Measurements from ENCODE around the gene CBY2. TPM values are rescaled to one million over a fixed set of nuclear protein-coding genes. Genes with fewer than 3 reads are reported as not detected.

The CBY2 gene
- polyA plus RNA-seq, 1 donor from 2014 or later, result not detected

- H3K9me3 ChIP-seq (ENCODE audit: low read length), result no peaks in the 10 kb centered on the region
- H3K27ac ChIP-seq (ENCODE audit: low read length), result no peak overlapping the region
- no peaks in the 10 kb centered on the region for H3K9me2 ChIP-seq (ENCODE audit: insufficient read depth, low read length)
- H3K4me2 ChIP-seq (ENCODE audit: low read length), result no peak overlapping the region
- H3K79me2 ChIP-seq (replicated peaks; ENCODE audit: insufficient read depth, low read length), result no peaks in the 10 kb centered on the region
- no peak overlapping the region for H3K4me3 ChIP-seq (ENCODE audit: low read length)
- H2AFZ ChIP-seq (ENCODE audit: low read depth, low read length), result no peak overlapping the region
- no peak for TF ChIP-seq EZH2 (IDR thresholded peaks at IDR 0.05; ENCODE audit: borderline replicate concordance, insufficient read depth, low read length, poor library complexity, severe bottlenecking)
- no peak for TF ChIP-seq TAF1 (IDR thresholded peaks at IDR 0.05; ENCODE audit: low read depth)
- no peak for TF ChIP-seq SMC3 (conservative IDR thresholded peaks at IDR 0.05; ENCODE audit: poor library complexity)
- no peaks in the 10 kb centered on the region for H4K20me1 ChIP-seq (ENCODE audit: insufficient read depth)
- no peaks in the 10 kb centered on the region for H3K27me3 ChIP-seq (ENCODE audit: insufficient read depth, low read depth, low read length)
- H3K36me3 ChIP-seq (ENCODE audit: insufficient read depth, low read length), result no peaks in the 10 kb centered on the region
- no peak overlapping the region for H3K9ac ChIP-seq (ENCODE audit: low read length)
- no peaks in the 10 kb centered on the region for H3F3A ChIP-seq (ENCODE audit: insufficient read depth, low read length, poor library complexity, severe bottlenecking)
Observed at GRCh38 chr13:45674908-45675307, 27.2 kb upstream of the CBY2 start.

- H3K4me3 ChIP-seq (ENCODE audit: low read length), result no peak overlapping the region
- no peak for TF ChIP-seq CTCF (IDR thresholded peaks at IDR 0.05; ENCODE audit: poor library complexity, severe bottlenecking)
- TF ChIP-seq POLR2AphosphoS5 (IDR thresholded peaks at IDR 0.05), result no peak
- TF ChIP-seq MXI1 (conservative IDR thresholded peaks at IDR 0.05; ENCODE audit: poor library complexity, severe bottlenecking), result no peak
- TF ChIP-seq TAF1 (IDR thresholded peaks at IDR 0.05; ENCODE audit: low read depth), result no peak
- TF ChIP-seq REST (IDR thresholded peaks at IDR 0.05; ENCODE audit: borderline replicate concordance), result no peak
- no peak for TF ChIP-seq RAD21 (conservative IDR thresholded peaks at IDR 0.05)
- no peak for TF ChIP-seq EP300 (conservative IDR thresholded peaks at IDR 0.05; ENCODE audit: poor library complexity, severe bottlenecking)
- no peak for TF ChIP-seq SMC3 (conservative IDR thresholded peaks at IDR 0.05; ENCODE audit: poor library complexity)
- TF ChIP-seq EZH2 (IDR thresholded peaks at IDR 0.05; ENCODE audit: borderline replicate concordance, insufficient read depth, low read length, poor library complexity, severe bottlenecking), result no peak
- no peaks in the 10 kb centered on the region for H3K79me2 ChIP-seq (replicated peaks; ENCODE audit: insufficient read depth, low read length)
- no peaks in the 10 kb centered on the region for H3K36me3 ChIP-seq (ENCODE audit: insufficient read depth, low read length)
- no peaks in the 10 kb centered on the region for H3K9me2 ChIP-seq (ENCODE audit: insufficient read depth, low read length)
- no peak overlapping the region for H2AFZ ChIP-seq (ENCODE audit: low read depth, low read length)
- no peaks in the 10 kb centered on the region for H3K27me3 ChIP-seq (ENCODE audit: insufficient read depth, low read depth, low read length)
- no peaks in the 10 kb centered on the region for H3F3A ChIP-seq (ENCODE audit: insufficient read depth, low read length, poor library complexity, severe bottlenecking)
- no peaks in the 10 kb centered on the region for H4K20me1 ChIP-seq (ENCODE audit: insufficient read depth)
- no peak overlapping the region for H3K27ac ChIP-seq (ENCODE audit: low read length)
- H3K9me3 ChIP-seq (ENCODE audit: low read length), result no peaks in the 10 kb centered on the region
- no peak overlapping the region for H3K4me2 ChIP-seq (ENCODE audit: low read length)
- no peak overlapping the region for H3K9ac ChIP-seq (ENCODE audit: low read length)
Observed at GRCh38 chr13:45678282-45678681, 23.8 kb upstream of the CBY2 start.

- H4K20me1 ChIP-seq (ENCODE audit: insufficient read depth), result no peaks in the 10 kb centered on the region
- TF ChIP-seq REST (IDR thresholded peaks at IDR 0.05; ENCODE audit: borderline replicate concordance) (no peak), EZH2 (IDR thresholded peaks at IDR 0.05; ENCODE audit: borderline replicate concordance, insufficient read depth, low read length, poor library complexity, severe bottlenecking) (no peak)
- H2AFZ ChIP-seq (ENCODE audit: low read depth, low read length), result no peak overlapping the region
- H3K9me3 ChIP-seq (ENCODE audit: low read length), result no peaks in the 10 kb centered on the region
- H3K79me2 ChIP-seq (replicated peaks; ENCODE audit: insufficient read depth, low read length), result no peaks in the 10 kb centered on the region
- no peak overlapping the region for H3K4me2 ChIP-seq (ENCODE audit: low read length)
- H3F3A ChIP-seq (ENCODE audit: insufficient read depth, low read length, poor library complexity, severe bottlenecking), result no peaks in the 10 kb centered on the region
- H3K4me3 ChIP-seq (ENCODE audit: low read length), result no peak overlapping the region
- no peak overlapping the region for H3K27ac ChIP-seq (ENCODE audit: low read length)
- H3K27me3 ChIP-seq (ENCODE audit: insufficient read depth, low read depth, low read length), result no peaks in the 10 kb centered on the region
- H3K36me3 ChIP-seq (ENCODE audit: insufficient read depth, low read length), result no peaks in the 10 kb centered on the region
- no peak overlapping the region for H3K9ac ChIP-seq (ENCODE audit: low read length)
- H3K9me2 ChIP-seq (ENCODE audit: insufficient read depth, low read length), result no peaks in the 10 kb centered on the region
Observed at GRCh38 chr13:45681113-45681512, 21.0 kb upstream of the CBY2 start.

Data from neural cell (in vitro differentiated cells).